ENCODE data around the gene MAP4K4. TPM values are rescaled to one million over a fixed set of nuclear protein-coding genes. Genes with fewer than 3 reads are reported as not detected.
A peak's percentile ranks its signal among the peaks of the same experiment; 100 is the strongest.

The MAP4K4 gene
- total and polyA plus RNA-seq, 2 of the 13 experiments (the other 11 are each of a cell fraction or from before 2014, with no cell fraction given), result 105 to 264 TPM

GRCh38 chr2:101673920-101674319, 23.6 kb upstream of the MAP4K4 start (continued):
- TF ChIP-seq NFAT5 (CRISPR knock-in tag; IDR thresholded peaks at IDR 0.05) (no peak), WIZ (CRISPR knock-in tag; IDR thresholded peaks at IDR 0.05) (no peak), ATF4 (CRISPR knock-in tag; IDR thresholded peaks at IDR 0.05) (no peak), AKNA (CRISPR knock-in tag; IDR thresholded peaks at IDR 0.05; ENCODE audit: borderline replicate concordance) (no peak), FOXA3 (CRISPR knock-in tag; IDR thresholded peaks at IDR 0.05) (0 out of 2 replicates have a peak, but pooled peaks have one; percentile 59), ZNF562 (CRISPR knock-in tag; IDR thresholded peaks at IDR 0.05; ENCODE audit: borderline replicate concordance) (no peak), NCOA2 (CRISPR knock-in tag; IDR thresholded peaks at IDR 0.05) (0 out of 2 replicates have a peak, but pooled peaks have one; percentile 46), BCL6 (CRISPR knock-in tag; IDR thresholded peaks at IDR 0.05) (0 out of 2 replicates have a peak, but pooled peaks have one; percentile 27), ZNF687 (CRISPR knock-in tag; IDR thresholded peaks at IDR 0.05) (peak; percentile 40), ZNF552 (CRISPR knock-in tag; IDR thresholded peaks at IDR 0.05; ENCODE audit: borderline replicate concordance) (no peak), ZNF335 (CRISPR knock-in tag; IDR thresholded peaks at IDR 0.05) (no peak), PITX1 (CRISPR knock-in tag; IDR thresholded peaks at IDR 0.05) (peak; percentile 48; the same call in 1 of the 2 replicates), ZNF10 (CRISPR knock-in tag; IDR thresholded peaks at IDR 0.05; ENCODE audit: borderline replicate concordance, low read depth) (no peak)
